HG03045 (cell line): ENCODE results near the gene LOC128125822.
A peak's percentile ranks its signal among the peaks of the same experiment; 100 is the strongest.

Experiments
- ATAC-seq: cut with Tn5 transposase; IDR thresholded peaks from one replicate; pipeline ENCODE4 v1.9.1; 2021; ENCODE audit warnings: mild to moderate bottlenecking, moderate library complexity; ENCODE audit not compliant: unreplicated experiment

The LOC128125822 gene

DNA sequence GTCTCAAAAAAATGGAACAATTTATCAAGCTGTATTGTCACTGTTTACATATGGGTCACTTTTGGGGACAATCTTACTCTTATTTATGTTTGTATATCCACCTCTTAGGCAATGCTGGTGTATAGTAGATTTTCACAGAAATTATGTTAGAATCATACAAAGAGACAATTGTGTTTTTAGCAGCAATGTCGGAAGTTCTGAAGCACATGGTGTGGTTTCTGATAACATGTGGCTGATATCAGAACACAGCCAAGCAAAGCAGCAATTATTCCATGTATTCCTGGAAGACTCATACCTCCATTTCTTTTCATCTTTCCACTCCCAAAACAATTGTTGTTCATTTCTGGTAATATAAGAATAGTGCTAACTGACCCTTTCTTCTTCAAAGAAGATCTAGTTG lies 17.5 kb upstream of the LOC128125822 start:
- no peak for ATAC-seq

DNA sequence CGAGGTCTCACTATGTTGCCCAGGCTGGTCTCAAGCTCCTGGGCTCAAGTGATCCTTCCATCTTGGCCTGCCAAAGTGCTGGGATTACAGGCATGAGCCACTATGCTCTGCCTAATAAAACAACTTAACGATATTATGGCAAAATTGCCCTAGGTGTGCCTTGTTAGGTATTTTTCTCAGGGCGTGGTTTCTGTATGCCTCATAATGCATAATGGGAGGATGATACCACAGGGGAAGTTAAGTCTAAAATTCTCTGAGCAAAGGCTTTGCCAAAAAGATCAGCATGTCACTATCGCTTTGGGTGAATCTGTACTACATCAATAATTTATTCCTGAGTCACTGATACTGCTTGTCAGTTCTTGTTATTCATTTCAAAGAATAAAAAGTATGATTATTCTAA lies 15.9 kb upstream of the LOC128125822 start:
- no peak for ATAC-seq

DNA sequence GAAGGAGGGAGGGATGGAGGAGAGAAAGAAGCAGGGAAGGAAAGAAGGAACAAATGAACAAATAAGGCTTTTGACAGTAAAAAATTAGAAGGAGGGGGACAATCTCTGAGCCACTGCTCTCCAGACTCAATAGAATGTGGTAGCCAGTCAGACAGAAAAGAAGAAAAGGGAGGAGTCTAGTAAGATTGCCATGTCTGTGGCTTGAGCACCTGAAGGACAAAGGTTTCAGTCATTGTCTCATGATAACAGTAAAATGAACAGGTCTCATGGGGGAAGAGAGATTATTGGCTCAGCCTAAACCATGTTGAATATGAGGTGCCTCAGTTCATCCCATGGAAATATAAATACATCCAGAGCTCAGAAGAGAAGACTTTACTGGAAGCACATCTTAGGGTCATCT lies 14.0 kb upstream of the LOC128125822 start:
- ATAC-seq = peak; percentile 59

DNA sequence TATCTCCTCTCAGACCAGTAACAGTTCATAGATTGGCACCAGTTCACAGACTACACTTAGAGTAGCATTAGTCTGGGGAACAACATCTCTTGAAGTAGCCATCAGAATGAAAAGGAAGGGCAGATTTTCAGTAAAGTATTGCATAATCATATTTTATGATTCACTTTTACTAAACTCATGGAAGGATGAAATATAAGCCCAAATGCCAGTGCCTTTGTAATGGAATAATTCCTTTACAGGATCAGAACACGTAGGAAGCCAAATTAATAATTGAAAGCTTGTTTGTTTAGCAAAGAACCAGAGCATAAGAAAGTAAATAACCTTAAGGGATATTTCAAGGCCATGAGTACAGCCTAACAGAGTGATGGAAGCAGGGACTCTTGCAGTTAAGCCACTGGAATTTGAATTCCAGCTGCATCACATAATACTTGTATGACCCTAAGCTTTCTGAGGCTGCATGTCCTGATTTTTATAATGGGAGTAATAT lies 11.4 kb upstream of the LOC128125822 start:
- no peak for ATAC-seq

DNA sequence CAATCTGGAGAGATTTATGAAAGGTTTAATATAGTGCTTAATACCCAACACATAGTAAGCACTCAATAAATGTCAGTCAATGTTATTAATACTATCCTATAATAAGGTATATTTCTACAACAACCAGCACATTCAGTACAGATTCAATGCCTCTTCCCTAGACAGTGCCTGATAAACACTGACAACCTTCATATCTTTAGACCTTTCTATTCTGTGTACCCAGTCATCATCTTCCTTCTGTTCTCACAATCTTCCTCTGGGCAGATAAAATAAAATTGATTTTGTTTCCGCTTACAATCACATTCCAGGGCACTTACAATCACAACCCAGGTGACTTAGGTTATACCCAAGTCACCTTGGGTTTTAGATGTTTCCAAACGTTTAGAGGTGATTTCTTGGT lies 11.0 kb upstream of the LOC128125822 start:
- no peak for ATAC-seq

DNA sequence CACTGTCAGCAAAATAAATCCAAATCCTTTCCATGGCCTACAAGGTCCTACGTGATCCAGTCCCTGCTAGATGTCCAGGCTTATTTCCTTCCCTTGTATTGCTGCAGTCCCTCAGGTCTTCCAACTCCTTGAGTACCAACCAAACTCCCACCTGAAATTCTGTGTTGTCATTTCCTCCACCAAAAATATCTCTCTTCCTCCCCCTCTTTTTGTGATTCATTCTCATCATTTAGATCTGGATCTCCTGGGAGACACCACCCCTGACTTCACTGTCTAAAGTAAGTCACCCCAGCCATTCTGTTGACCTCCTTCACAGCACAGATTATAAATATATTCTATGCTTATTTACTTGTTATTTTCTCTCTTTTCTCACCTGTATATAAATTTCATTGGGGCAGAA lies 9.0 kb upstream of the LOC128125822 start:
- no peak for ATAC-seq

DNA sequence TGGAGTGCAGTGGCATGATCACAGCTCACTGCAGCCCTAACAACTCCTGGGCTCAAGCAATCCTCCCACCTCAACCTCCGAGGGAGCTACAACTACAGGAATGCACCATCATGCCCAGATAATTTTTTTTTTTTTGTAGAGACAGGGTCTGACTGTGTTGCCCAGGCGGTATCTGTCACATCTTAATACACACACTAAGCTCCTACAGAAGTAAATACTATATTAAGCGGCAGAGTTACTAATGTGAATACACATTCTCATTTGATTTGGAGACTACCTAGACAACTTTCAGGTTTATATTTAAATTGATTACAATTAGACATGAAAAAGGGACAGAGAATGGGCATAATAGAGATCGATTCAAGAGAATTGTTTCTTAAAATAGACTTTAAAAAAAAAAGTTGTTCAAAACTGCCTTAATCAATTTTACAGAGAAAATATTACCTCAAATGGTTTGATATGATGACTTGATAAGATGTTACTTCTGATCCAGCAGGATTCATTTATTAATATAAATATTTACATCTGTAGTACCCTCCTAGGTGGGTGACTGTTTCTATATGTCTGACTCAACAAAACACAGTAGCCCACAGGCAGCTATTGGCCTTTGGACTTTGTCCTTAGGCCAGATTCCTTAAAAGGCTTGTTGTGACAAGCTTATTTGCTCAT lies 7.1 kb upstream of the LOC128125822 start:
- no peak for ATAC-seq

DNA sequence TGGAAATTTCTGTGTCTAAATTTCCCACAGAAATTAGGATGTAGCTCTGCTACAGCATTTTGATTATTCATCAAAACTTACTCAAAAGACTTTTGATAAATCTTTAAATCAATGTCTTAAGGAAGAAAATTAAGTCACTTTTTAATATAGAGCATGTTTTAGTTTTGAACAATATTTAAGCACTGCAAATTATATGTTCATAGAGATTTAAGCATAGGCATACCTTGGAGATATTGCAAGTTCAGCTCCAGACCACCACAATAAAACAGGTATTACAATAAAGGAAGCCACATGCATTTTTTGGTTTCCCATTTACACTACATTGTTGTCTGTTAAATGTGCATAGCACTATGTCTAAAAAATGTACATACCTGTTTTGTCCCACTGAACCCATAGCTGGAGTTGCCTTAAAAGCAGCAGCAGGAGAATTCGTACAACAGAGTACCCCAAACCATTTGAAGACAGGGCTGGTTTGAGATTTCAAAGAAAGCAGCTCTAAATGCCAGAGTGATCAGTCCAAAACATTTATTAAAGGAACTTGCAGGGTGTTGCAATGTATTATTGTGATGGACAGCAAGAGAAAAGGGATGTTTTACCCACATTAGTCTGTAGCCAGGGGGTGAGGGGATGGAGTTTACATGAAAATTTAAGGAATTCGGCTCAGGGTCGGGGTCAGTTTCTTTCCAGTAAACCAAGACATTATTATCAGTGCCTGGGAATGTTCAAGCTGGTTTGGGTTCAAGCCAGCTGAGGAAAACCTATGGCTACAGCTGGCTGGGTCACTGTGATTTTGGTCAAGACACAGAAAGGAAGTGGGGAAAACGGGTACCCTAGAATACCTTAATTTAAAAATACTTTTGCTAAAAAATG lies 6.3 kb upstream of the LOC128125822 start:
- ATAC-seq = no peak

DNA sequence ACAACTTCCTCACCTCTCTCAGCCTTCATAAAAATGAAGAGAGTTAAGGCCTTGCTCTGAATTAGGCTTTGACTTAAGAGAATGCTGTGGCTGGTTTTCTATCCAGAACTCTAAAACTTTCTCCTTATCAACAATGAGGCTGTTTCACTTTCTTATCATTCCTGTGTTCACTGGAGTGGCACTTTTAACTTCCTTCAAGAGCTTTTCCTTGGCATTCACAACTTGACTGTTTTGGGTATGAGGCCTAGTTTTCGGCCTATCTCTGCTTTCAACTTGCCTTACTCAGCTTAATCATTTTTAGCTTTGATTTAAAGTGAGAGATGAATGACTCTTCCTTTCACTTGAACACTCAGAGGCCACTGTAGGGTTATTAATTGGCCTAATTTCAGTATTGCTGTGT lies 4.3 kb upstream of the LOC128125822 start:
- ATAC-seq = no peak

DNA sequence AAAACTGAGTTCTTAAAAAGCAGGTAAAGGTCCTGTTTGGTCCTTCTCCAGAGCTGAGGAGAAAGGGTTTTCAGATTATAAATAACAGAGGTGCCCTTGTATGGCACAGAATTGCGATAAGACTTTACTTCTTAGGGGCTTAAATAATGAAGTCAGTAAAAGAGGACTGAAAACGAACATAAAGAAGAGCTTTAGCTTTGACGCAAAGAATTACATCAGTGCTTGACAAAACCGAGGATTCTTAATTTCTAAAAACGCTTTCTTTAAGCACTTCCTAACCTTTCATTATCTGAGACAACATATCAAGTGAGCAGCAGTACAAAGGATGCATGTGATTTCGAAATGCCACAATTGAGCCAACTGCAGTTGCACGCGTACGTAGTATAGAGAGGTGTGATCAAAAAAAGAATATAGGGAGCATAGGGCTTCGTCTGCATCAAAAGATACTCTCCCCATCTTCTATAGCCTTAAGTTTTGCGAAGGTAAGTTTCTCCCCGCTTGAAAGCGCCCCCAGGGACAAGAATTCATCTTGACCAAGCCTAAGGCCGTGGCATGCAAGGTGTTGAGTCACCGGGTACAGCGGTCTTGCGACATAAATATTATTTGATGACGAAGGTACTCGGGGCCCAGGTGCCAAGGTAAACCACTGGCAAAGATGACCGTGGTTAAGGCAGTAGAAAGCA lies 778 bp upstream of the LOC128125822 start:
- peak; percentile 1 for ATAC-seq

DNA sequence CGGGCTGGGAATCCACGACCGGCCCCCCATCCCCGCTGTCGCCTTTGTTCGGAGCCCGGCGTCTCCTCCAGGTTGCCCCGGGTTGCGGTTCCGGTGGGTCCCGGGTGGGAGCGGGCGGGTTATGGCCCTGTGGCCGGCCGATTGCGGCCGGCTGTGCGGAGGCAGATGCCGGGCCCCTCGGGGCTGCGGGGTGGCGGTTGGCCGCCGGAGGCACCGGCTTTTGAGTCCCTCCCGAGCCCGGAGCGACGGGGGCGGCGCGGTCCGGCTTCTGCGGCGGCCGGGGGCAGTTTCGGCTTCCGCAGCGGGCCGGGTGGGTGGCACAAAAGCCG lies 431 bp downstream of the LOC128125822 start:
- peak; percentile 1 for ATAC-seq

DNA sequence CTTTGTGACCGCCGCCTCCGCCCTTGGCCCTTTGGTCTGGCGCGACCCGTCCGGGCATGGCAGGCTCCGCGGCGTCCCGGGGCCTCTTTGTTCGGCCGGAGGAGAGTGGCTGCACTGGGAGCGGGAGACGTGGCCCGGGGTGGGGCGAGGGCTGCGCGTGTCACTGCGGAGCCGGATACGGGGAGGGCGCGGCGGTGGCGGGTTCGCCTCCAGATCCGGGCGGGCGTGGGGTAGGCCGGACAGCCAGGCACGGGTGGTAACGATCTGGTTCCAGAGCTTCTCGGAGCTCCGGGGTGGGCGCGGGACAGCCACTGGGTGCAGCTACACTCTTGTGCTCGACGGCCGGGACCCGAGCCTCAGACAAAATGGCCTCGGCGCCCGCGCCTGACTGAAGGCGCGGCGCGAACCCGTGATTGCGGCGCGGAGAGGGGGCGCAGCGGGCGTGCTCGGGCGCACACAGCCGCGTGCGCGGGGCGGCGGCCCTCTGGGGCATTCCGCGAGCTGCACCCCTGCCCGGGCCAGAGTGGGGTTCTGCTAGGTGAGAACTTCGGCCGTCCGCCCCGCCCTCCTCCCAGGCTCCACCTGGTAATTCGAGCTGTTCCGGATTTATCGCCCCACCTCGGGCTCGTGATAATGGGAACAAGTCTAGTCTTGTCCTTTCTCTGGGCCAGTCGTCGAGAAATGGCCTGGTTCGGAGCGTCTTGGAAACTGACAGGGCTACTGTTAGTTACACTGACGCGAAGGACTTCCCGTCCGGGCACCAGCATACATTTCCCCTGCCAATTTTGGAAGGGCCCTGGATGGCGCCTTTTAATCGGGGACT lies 1.0 kb downstream of the LOC128125822 start:
- peak; percentile 49 for ATAC-seq

DNA sequence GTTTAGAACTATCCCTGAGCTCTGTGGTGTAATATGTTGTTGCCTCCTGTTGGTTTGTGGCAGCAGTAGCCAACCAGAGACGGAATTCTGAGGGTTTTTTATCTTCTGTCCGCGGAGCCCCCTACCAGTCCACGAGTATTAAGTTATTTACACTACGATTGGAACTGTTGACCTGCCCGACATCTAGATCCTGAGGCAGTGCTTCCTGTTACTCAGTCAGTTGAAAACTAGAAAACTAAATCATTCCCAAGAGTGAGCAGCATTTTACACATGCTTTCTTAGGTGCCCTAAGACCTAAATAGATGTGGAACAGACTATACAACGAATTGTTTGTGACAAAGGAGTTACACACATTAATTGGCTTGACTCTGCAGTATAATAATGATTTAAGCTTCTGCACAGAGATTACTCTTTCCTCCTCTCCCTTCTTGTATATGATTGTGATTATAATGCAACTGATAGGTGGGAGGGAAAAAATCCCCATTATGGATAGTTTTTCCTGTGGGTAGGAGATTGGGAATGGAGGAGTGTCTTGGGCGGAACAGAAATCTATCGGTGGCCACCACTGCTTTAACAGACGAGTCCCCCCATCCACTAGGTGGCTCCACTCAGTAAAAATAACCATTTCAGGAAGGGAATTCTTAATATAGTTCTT lies 1.7 kb downstream of the LOC128125822 start:
- no peak for ATAC-seq

DNA sequence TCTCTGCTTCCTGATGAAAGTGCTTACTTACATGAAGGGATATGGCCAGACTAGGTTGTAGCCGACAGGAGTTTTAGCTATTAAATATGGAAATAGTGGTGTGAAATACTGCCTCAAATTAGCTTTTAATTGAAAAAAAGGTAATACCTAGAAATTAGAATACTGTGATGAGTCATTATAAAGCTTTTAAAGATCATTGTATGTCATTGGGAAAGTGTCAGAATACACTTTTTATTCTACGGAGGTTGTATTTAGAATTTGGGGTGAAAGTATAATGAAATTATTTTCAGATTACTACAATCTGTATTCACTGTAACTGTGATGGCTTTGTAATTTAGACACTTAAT lies 2.2 kb downstream of the LOC128125822 start:
- ATAC-seq = no peak

DNA sequence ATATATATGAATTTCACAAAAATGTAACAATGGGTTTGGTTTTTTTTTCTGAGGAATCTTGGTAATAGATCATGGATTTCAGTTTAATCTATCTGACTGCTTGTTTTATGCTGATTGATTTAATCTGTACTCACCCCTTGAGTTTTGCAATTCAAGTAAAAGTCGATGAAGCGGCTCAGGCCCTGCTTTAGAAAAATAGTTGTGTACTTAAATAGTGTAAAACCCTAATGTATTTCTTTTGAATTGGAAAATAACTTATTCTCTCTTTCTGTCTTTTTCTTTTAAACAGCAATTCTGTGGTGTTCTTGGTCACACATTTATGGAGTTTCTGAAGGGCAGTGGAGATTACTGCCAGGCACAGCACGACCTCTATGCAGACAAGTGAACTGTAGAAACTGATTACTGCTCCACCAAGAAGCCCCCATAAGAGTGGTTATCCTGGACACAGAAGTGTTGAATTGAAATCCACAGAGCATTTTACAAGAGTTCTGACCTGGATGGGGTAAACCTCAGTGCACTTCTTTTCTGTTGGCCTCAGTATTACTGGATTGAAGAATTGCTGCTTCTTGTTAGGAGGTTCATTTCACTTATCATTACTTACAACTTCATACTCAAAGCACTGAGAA lies 4.0 kb downstream of the LOC128125822 start:
- ATAC-seq = no peak

DNA sequence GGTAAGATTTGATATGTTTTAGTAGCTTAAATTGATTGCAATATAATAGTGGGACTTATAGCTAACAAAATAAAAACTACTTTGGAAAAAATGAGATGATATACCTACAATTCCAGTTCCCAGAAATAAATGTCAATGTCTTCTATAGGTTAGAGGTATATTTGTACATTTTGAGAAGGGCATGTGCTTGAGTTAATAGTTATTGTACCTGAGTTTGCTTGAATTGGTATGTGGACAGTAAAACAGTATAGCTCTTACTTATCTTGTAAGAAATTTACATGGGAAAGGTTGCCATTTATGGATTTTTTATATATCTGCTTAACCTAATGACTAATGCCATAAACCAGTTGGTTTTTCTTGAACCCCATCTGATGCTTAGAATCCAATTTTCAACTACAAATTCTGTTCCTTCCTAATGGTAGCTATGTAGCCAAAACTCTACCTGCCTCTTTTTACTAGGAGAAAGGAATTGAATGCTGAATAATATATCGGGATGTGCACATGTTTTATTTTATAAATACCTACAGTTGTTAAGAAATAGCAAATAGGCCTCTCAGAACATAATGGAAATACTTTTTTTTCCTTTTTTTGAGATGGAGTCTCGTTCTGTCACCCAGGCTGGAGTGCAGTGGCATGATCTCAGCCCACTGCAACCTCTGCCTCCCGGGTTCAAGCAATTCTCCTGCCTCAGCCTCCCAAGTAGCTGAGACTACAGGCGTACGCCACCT lies 4.9 kb downstream of the LOC128125822 start:
- no peak for ATAC-seq

DNA sequence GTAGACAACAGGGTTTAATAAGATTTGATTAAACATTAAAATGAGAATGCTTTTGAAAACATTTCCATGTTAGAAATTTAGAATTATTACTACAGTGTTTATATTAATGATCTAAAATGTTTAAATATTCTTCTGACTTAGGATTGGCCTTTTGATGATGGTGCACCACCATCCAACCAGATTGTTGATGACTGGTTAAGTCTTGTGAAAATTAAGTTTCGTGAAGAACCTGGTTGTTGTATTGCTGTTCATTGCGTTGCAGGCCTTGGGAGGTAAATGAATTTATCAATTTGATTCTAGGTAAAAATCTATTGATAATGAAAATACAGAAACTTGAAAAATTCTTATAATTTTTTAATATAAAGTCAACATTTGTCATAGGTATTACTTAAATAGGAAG lies 6.5 kb downstream of the LOC128125822 start:
- no peak for ATAC-seq

DNA sequence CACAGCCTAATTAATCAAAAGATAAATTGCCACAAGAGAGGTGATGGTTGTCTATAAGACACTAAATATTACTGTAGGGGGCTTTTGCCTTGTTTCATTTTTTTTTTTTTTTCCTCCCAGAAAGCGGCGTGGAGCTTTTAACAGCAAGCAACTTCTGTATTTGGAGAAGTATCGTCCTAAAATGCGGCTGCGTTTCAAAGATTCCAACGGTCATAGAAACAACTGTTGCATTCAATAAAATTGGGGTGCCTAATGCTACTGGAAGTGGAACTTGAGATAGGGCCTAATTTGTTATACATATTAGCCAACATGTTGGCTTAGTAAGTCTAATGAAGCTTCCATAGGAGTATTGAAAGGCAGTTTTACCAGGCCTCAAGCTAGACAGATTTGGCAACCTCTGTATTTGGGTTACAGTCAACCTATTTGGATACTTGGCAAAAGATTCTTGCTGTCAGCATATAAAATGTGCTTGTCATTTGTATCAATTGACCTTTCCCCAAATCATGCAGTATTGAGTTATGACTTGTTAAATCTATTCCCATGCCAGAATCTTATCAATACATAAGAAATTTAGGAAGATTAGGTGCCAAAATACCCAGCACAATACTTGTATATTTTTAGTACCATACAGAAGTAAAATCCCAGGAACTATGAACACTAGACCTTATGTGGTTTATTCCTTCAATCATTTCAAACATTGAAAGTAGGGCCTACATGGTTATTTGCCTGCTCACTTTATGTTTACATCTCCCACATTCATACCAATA lies 7.8 kb downstream of the LOC128125822 start:
- no peak for ATAC-seq

DNA sequence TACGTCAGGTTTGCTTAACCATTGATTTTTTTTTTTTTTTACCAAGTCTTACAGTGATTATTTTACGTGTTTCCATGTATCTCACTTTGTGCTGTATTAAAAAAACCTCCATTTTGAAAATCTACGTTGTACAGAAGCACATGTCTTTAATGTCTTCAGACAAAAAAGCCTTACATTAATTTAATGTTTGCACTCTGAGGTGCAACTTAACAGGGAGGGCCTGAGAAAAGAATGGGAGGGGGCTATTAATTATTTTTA lies 8.4 kb downstream of the LOC128125822 start:
- no peak for ATAC-seq
